ENCODE results near the gene ZMIZ1.

Gene ZMIZ1

DNA sequence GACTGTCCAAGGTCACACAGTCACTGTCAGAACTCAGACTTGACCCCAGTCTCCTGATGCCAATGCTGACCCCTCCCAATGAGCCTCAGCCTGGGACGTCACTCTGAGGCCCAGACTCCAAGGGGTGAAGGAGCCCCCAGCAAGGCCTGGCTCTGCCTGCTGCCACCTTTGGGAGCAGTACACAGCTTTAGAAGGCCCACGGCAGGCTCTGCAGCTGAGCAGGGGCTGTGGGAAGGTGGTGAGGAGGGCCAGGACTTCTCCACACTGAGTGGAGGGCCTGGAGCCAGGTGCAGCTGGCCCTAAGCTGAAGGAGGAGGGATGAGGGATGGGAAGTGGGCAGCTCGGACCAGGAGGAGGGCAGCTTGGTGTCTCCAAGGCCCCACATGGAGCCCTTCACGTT is 23.9 kb upstream of the ZMIZ1 start (continued):
- TF ChIP-seq ZNF354C (tag by site-specific recombination; IDR thresholded peaks at IDR 0.05; ENCODE audit: borderline replicate concordance, low read depth) (no peak), ZBTB7A (tag by site-specific recombination; IDR thresholded peaks at IDR 0.05; ENCODE audit: low read depth) (no peak), ZNF214 (tag by site-specific recombination; IDR thresholded peaks at IDR 0.05; ENCODE audit: borderline replicate concordance) (no peak)

DNA sequence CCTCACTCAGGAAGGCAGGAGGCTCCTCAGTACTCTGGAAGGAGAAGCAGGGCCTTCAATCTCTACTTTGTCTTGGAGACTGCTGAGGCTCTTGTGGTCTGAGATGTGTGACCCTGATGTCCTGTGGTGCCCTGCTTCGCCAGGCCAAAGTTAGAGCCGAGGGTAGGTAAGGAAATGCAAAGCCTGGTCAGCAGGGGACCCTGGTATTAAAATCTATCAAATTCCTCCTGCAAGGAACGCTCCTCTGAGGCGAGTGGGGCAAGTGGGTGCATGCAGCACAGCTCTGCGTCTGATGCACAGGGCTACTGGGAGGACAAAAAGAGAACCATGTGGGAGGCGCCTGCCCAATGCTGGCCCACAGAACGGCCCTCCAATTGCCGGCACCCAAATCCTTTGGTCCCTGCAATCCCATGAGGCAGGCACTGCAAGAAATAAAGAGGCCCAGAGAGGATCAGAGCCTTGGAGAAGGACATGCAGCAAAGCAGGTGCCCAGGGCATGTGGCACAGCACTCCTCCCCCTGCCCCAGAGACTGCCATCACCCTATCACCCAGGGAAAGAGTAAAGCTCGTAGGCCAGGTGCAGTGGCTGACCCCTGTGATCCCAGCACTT is 23.1 kb upstream of the ZMIZ1 start:
- H3K27ac ChIP-seq (ENCODE audit: extremely low read depth, low read depth, low read length), result no peak overlapping the region
- no peaks in the 10 kb centered on the region for H3K4me1 ChIP-seq (ENCODE audit: control insufficient read depth, insufficient read depth, low read length)
- ChIA-PET CTCF (interaction anchor here (0.7 kb wide), 1 partner anchor 572 kb away, joined by 3 read pairs; no protein-coding TSS in a partner anchor), POLR2A (interaction anchor here (0.5 kb wide), 1 partner anchor 9 kb away, joined by 4 read pairs; no protein-coding TSS in a partner anchor)
- H3K9me3 ChIP-seq (ENCODE audit: control insufficient read depth, insufficient read depth, low read depth, low read length), result no peaks in the 10 kb centered on the region
- no peak for TF ChIP-seq ZNF585B (tag by site-specific recombination; IDR thresholded peaks at IDR 0.05)
- TF ChIP-seq TCF7L2 (IDR thresholded peaks at IDR 0.05; ENCODE audit: borderline replicate concordance, low read depth, low read length), result no peak
- no peak for TF ChIP-seq ZNF324 (tag by site-specific recombination; IDR thresholded peaks at IDR 0.05)
- TF ChIP-seq, protein P1, sequence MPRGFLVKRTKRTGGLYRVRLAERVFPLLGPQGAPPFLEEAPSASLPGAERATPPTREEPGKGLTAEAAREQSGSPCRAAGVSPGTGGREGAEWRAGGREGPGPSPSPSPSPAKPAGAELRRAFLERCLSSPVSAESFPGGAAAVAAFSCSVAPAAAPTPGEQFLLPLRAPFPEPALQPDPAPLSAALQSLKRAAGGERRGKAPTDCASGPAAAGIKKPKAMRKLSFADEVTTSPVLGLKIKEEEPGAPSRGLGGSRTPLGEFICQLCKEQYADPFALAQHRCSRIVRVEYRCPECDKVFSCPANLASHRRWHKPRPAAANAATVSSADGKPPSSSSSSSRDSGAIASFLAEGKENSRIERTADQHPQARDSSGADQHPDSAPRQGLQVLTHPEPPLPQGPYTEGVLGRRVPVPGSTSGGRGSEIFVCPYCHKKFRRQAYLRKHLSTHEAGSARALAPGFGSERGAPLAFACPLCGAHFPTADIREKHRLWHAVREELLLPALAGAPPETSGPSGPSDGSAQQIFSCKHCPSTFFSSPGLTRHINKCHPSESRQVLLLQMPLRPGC (tag by site-specific recombination; IDR thresholded peaks at IDR 0.05), result no peak
- no peaks in the 10 kb centered on the region for H3K36me3 ChIP-seq (ENCODE audit: control insufficient read depth in 2 of 2, insufficient read depth in 1 of 2, low read length in 2 of 2)
- no peak overlapping the region for H3K4me3 ChIP-seq (ENCODE audit: low read depth, low read length)

DNA sequence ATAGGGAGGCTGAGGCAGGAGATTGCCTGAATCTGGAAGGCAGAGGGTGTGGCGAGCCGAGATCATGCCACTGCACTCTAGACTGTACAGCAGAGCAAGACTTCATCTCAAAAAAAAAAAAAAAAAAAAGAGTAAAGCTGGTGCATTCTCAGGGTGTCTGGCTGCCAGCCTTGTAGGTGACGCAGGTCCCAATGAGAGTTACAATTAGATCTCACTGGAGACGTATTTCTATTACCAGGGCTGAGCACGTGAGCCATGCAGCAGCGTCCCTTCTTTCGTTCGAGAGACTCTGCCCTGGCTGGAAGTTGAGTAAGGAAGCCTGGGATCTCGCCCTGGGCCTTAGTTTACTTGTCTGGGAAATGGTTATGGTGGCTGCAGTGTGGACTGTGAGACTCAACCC is 22.4 kb upstream of the ZMIZ1 start:
- CTCF ChIA-PET, result no interaction called here
- Histone ChIP-seq H3K27ac (ENCODE audit: extremely low read depth, low read depth, low read length) (no peak overlapping the region), H3K4me3 (ENCODE audit: low read depth, low read length) (no peak overlapping the region), H3K36me3 (ENCODE audit: control insufficient read depth in 2 of 2, insufficient read depth in 1 of 2, low read length in 2 of 2) (no peaks in the 10 kb centered on the region), H3K4me1 (ENCODE audit: control insufficient read depth, insufficient read depth, low read length) (no peaks in the 10 kb centered on the region), H3K9me3 (ENCODE audit: control insufficient read depth, insufficient read depth, low read depth, low read length) (no peaks in the 10 kb centered on the region)
- POLR2A ChIA-PET, result no interaction called here
- TF ChIP-seq ZNF19 (tag by site-specific recombination; IDR thresholded peaks at IDR 0.05; ENCODE audit: low read depth) (no peak), ZNF560 (tag by site-specific recombination; IDR thresholded peaks at IDR 0.05; ENCODE audit: borderline replicate concordance) (no peak), ZNF202 (tag by site-specific recombination; IDR thresholded peaks at IDR 0.05; ENCODE audit: borderline replicate concordance) (no peak), ZNF585B (tag by site-specific recombination; IDR thresholded peaks at IDR 0.05) (no peak), FEZF1 (tag by site-specific recombination; IDR thresholded peaks at IDR 0.05) (no peak), ZNF670 (tag by site-specific recombination; IDR thresholded peaks at IDR 0.05; ENCODE audit: low read depth) (no peak), ZNF423 (tag by site-specific recombination; IDR thresholded peaks at IDR 0.05) (no peak), SETDB1 (IDR thresholded peaks at IDR 0.05; ENCODE audit: insufficient read length, low read length) (no peak), KLF9 (tag by site-specific recombination; IDR thresholded peaks at IDR 0.05; ENCODE audit: low read depth) (no peak), ZNF112 (tag by site-specific recombination; IDR thresholded peaks at IDR 0.05) (no peak), ZBTB8A (tag by site-specific recombination; IDR thresholded peaks at IDR 0.05) (no peak), ZNF140 (tag by site-specific recombination; IDR thresholded peaks at IDR 0.05) (no peak)
- TF ChIP-seq, protein P2, sequence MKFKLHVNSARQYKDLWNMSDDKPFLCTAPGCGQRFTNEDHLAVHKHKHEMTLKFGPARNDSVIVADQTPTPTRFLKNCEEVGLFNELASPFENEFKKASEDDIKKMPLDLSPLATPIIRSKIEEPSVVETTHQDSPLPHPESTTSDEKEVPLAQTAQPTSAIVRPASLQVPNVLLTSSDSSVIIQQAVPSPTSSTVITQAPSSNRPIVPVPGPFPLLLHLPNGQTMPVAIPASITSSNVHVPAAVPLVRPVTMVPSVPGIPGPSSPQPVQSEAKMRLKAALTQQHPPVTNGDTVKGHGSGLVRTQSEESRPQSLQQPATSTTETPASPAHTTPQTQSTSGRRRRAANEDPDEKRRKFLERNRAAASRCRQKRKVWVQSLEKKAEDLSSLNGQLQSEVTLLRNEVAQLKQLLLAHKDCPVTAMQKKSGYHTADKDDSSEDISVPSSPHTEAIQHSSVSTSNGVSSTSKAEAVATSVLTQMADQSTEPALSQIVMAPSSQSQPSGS (tag by site-specific recombination; IDR thresholded peaks at IDR 0.05; ENCODE audit: low read depth), result no peak
- TF ChIP-seq, protein P3, sequence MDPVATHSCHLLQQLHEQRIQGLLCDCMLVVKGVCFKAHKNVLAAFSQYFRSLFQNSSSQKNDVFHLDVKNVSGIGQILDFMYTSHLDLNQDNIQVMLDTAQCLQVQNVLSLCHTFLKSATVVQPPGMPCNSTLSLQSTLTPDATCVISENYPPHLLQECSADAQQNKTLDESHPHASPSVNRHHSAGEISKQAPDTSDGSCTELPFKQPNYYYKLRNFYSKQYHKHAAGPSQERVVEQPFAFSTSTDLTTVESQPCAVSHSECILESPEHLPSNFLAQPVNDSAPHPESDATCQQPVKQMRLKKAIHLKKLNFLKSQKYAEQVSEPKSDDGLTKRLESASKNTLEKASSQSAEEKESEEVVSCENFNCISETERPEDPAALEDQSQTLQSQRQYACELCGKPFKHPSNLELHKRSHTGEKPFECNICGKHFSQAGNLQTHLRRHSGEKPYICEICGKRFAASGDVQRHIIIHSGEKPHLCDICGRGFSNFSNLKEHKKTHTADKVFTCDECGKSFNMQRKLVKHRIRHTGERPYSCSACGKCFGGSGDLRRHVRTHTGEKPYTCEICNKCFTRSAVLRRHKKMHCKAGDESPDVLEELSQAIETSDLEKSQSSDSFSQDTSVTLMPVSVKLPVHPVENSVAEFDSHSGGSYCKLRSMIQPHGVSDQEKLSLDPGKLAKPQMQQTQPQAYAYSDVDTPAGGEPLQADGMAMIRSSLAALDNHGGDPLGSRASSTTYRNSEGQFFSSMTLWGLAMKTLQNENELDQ (tag by site-specific recombination; IDR thresholded peaks at IDR 0.05; ENCODE audit: low read depth), result no peak
- TF ChIP-seq, protein P4, sequence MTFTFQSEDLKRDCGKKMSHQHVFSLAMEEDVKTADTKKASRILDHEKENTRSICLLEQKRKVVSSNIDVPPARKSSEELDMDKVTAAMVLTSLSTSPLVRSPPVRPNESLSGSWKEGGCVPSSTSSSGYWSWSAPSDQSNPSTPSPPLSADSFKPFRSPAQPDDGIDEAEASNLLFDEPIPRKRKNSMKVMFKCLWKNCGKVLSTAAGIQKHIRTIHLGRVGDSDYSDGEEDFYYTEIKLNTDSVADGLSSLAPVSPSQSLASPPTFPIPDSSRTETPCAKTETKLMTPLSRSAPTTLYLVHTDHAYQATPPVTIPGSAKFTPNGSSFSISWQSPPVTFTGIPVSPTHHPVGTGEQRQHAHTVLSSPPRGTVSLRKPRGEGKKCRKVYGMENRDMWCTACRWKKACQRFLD (tag by site-specific recombination; IDR thresholded peaks at IDR 0.05), result no peak
- TF ChIP-seq, protein P5, sequence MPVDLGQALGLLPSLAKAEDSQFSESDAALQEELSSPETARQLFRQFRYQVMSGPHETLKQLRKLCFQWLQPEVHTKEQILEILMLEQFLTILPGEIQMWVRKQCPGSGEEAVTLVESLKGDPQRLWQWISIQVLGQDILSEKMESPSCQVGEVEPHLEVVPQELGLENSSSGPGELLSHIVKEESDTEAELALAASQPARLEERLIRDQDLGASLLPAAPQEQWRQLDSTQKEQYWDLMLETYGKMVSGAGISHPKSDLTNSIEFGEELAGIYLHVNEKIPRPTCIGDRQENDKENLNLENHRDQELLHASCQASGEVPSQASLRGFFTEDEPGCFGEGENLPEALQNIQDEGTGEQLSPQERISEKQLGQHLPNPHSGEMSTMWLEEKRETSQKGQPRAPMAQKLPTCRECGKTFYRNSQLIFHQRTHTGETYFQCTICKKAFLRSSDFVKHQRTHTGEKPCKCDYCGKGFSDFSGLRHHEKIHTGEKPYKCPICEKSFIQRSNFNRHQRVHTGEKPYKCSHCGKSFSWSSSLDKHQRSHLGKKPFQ (tag by site-specific recombination; IDR thresholded peaks at IDR 0.05), result no peak
- TF ChIP-seq, protein P6, sequence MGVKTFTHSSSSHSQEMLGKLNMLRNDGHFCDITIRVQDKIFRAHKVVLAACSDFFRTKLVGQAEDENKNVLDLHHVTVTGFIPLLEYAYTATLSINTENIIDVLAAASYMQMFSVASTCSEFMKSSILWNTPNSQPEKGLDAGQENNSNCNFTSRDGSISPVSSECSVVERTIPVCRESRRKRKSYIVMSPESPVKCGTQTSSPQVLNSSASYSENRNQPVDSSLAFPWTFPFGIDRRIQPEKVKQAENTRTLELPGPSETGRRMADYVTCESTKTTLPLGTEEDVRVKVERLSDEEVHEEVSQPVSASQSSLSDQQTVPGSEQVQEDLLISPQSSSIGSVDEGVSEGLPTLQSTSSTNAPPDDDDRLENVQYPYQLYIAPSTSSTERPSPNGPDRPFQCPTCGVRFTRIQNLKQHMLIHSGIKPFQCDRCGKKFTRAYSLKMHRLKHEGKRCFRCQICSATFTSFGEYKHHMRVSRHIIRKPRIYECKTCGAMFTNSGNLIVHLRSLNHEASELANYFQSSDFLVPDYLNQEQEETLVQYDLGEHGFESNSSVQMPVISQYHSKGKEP (tag by site-specific recombination; IDR thresholded peaks at IDR 0.05), result no peak

Data from HEK293 (cell line).